Hematopoietic multipotent progenitor cell treated with erythropoietin and hydrocortisone succinate and interleukin-3 and kit ligand, for 8 days (in vitro differentiated cells): ENCODE results near the gene PHLPP1.
A peak's percentile ranks its signal among the peaks of the same experiment; 100 is the strongest.

ENCODE experiments used
- DNase-seq: peaks from one replicate; pipeline ENCODE4 v3.0.0-alpha.2; 2015

PHLPP1 gene

DNA sequence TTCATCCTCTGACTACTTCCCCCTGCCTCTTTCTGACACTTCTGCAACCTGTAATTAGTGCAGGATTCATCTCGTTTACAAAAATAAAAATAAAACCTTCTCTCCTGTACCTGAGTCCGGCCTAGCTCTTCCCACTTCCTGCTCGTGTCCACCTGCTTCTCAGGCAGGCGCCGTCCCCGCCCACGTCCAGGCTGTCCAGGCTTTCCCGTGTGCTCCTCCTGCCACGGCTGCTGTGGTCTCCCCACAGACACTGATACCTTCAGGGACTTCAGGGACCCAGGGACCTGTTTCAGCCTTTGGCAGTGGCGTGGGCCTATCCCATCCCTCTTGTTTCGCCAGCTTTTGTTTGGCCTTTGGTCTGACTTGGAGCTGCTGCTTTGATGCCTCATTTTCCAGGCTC, 272.5 kb downstream of the PHLPP1 start:
- DNase-seq: no peak

DNA sequence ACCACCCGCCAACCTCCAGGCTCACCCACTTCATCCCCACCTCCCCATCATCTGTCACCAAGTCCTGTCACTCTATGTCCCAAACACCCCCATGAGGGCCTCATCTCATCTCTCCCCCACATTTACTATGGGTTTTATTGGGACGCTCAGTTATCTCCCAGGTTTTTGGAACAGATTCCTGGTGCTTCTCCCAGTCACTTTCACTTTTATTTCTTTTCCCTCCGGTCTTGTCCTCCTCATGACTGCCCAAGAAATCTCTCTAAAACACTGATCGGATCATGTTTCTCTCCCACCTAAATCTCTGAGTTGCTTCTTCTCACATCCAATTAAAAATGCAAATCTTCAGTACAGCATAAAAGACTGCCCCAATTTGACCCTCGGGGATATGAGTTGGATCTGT, 273.1 kb downstream of the PHLPP1 start:
- no peak for DNase-seq

DNA sequence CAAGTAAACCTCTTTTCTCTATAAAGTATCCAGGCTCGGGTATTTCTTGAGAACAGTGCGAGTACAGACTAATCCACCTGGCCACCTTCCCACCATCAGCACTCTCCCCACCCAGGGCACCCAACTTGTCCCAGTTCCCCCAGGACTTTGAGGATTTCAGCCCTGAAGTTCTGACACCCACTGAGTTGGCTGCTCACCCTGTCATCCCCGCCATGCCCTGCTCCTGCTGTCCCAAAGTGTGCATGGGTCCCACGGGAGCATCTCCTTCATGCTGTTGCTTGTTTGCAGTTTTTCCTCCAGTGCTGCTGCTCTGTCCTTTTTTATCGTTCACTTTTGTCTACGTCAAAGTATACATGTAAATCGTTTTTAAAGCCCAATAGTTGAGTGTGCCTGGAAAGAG, 273.9 kb downstream of the PHLPP1 start:
- DNase-seq: no peak

DNA sequence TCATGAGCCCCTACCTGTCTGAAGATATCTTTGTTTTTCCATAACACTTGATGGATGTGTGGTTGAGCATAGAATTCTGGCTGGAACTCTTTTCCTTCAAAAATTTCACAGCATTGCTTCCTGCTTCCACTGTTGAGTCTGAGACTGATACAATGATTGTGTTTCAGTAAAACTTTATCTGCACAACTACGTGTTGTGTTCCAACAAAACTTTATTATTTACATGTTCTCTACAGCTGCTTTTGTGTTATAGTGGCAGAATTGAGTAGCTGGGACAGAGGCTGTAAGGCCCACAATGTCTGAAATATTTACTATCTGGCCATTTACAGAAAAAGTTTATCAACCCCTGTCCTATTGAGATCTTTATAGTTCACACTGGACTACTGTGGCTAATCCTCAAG, 275.3 kb downstream of the PHLPP1 start:
- no peak for DNase-seq

DNA sequence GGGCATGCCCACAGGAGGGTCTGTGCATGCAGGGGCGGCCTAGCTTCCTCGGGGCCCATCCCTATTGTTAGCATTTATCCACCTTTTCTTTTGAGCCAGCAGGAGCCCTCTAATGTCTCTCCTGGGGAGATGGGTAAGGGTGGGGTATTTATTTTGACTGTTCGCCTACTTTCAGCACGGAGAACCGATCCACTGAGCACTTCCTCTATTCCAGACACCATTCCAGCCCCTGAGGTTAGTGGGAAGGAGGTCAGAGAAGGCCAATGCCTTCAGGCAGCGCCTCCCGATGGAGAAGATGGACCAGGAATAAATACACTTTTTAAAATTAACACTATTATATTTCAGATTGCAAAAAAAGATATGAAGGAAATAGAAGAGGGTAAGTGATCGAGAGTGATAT, 276.0 kb downstream of the PHLPP1 start:
- no peak for DNase-seq

DNA sequence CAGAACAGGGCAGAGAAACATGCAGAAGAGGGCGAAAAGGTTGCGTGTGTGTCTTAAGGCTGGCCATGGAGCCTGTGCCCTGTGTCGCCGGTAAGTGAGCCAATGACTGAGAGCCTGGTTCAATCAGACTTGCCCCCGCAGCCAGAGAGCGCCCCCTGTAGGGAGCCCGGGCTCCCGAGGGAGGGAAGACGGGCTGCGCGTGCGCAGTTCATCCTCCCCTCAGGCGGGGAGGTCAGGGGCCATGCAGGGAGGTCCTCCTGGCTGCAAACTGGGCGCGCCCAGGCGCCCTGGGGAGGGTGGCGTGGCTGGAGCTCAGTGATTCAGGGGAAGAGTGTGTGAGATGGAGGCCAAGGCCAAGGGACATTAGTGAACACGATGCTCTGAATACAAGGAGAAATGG, 276.6 kb downstream of the PHLPP1 start:
- no peak for DNase-seq

DNA sequence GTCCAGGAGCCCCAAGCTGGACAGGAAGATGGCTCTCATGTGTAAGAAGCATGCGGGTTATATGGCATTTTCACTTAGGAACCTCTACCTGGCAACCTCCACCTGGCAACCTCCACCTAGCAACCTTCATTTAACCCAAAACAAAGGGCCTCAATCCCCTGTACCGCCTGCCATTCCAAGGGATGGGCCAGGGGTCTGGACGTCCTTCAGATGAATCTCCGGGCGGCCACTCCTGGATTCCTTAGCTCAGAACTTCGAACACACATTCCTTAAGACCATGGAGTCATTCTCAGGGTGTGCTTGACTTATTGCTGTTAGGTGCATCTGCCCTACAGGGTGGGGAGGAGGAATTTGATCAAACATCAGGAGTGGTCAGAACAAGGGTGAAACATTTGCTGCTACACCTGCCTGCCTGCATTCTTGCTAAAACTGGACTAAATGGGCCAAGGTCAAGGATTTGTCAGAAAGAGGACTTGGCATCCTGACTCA, 277.6 kb downstream of the PHLPP1 start:
- no peak for DNase-seq

DNA sequence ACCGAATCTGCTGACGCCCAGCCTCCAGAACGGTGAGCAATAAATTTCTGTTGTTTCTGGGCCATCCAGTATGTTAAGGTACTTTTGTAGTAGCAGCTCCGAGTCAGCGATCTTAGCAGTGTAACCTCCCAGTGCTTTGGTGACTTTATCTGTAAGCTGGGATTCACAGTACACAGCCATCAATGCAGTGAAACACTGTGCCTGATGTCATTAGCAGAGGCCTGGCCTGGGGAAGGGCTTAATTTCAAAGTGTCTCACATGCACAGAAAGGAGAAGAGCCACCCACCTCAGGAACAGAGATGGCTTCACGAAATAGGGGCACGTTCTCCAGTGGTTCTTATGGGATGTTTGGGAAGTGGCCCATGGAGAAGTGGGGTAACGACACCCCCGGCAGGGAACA, 281.2 kb downstream of the PHLPP1 start:
- no peak for DNase-seq

DNA sequence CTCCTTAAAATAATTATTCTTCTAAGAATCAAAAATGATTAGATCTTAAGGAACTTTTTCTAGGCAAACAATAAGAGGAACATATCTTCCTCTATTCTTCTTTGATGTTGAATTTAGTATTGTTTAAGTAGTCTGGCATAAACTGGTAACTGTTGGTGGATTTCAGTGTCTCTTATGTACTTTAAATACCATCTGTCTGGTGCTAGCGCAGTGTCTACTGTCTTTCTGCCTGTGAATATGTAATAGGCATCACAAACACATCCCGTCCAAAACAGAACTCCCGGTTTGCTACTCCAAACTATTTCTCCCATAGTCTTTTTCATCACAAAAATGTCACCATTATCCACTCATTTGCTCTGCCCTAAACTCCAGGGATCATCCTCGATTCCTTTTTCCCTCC, 281.7 kb downstream of the PHLPP1 start:
- no peak for DNase-seq

DNA sequence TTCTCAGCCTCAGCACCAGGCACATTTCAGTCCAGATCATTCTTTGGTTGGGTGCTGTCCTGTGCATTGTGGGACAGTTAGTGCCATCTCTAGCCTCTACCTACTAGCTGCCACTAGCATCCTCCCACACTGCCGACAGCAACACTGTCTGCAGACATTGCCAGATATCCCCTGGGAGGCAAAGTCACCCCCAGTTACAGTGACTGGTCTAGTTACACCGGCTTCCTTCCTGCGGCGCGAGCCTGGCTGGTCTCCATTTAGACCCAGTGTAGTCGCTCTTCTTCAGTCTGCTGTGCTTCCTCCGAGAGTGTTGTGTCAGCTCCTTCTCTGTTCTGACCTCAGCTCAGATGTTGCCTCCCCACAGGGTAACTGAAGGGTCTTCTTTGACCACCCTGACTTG, 283.1 kb downstream of the PHLPP1 start:
- no peak for DNase-seq

DNA sequence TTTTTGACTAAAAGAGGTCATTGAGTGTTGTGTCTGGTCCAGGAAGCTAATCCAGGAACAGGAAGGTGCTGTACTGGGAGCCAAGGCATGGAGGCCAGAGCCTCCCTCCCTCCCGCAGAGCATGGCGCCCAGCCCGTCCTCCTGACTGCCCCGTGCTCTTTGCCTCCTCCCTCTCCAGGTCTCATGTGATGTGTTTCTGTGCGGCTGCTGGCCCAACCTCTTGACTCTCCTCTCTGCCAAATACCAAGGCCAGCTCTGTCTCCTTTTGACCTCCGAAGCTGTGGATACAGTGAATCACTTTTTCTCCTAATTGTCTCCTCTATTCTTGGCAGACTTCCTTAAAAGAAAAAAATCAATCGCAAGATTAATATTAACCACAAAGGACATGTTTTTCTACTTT, 284.1 kb downstream of the PHLPP1 start:
- DNase-seq: no peak

DNA sequence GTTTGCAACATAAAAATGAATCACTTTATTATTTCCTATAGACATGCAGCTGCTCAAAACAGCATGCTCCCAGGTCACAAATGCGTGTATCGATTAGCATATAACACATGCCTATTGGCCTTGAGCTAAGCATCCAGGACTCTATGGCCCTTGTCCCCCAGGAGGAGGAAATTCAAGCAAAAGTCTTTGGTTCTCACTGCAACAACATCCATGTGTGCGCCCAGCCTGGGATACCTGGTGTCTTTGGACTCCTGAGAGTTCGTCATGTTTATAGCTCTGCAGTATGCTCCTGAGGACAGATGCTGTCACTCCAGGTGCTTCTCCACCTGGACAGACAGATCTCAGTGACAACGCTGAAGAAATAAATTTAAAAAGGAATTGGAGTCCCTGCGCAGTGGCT, 284.6 kb downstream of the PHLPP1 start:
- no peak for DNase-seq

DNA sequence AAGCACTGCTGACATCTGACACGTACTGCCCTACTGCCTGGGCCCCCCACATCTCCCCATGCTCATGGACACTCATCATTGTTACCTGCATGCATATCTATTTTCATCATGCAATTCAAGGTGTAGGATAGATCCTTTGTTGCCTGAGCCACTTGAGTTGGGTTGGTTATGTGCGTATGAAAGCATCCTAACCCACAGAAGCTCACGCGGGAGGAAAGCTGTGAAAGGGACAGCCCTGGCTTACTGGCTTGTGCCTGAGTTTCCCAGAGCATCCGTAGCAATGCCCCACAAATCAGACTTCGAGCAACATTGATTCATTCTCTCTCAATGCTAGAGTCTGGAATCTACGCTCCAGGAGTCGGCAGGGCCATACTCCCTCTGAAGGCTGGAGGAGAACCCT, 285.5 kb downstream of the PHLPP1 start:
- DNase-seq: no peak

DNA sequence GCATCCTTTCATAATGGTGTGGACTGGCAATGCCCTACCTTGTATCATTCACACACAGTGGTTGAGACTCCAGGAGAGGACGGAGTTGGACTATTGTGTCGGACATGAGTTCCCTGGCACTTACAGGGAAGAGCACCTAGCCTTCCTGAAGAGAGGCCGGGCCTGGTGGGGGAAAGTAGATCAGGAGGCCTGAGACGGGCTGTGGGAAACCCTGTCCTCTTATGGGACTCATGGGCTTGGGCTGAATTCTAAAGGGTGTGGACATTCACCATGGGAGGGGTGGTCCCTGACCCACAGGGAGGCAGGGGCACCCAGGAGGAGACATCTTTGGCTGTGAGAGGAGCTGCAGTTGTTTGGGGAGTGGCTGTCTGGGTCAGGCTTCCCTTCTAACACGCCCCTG, 286.5 kb downstream of the PHLPP1 start:
- DNase-seq: no peak

DNA sequence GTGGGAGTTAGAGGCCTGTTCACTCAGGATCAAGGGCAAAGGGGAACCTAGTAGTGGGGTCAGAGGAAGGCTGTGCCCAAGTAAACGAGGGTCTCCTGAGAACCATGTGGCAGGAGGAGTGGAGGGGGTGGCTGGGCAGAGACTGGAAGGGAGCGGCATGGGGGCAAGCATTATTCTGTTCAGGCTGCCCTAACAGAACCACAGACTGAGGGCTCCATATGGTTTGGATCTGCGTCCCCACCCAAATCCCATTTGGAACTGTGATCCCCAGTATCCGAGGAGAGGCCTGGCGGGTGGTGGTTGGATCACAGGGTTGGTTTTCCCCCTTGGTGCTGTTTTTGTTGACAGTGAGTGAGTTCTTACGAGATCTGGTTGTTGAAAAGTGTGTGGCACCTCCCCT, 287.0 kb downstream of the PHLPP1 start:
- no peak for DNase-seq

DNA sequence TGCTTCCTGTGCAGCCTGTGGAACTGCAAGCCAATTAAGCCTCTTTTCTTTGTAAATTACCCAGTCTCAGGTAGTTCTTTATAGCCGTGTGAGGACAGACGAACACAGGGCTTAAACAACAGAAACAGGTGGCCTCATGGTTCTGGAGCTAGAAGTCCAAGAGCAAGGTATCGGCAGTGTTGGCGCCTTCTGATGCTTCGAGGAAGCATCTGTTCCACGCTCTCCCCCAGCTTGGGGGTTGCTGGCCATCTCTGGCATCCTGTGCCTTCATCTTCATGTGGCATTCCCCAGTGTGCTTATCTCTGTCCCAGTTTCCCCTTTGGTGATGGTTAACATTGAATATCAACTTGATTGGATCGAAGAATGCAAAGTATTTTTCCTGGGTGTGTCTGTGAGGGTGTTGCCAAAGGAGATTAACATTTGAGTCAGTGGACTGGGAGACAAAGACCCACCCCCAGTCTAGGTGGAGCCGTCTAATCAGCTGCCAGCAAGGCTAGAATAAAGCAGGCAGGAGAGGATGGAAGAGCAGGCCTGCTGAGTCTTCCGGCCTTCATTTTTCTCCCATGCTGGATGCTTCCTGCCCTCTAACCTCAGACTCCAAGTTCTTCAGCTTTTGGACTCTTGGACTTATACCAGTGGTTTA, 287.6 kb downstream of the PHLPP1 start:
- DNase-seq: no peak

DNA sequence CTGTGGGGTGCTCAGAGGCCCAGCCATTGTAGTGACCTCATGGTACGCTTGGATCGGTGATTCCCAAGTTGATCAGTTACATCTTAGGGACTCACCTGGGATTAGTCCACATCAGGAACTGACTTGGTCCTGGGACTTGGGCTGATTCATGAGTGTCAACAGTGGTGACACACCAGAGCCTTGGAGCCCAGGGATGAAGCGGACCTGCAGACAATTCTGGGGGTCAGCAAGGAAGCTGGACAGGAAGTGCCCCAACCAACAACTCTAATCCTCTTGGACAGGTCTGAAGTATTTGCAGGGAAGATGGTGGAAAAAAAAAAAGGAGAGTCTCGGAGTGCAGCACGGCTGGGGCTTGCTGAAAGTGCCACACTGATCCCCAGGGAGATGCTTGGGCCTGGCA, 288.6 kb downstream of the PHLPP1 start:
- no peak for DNase-seq

DNA sequence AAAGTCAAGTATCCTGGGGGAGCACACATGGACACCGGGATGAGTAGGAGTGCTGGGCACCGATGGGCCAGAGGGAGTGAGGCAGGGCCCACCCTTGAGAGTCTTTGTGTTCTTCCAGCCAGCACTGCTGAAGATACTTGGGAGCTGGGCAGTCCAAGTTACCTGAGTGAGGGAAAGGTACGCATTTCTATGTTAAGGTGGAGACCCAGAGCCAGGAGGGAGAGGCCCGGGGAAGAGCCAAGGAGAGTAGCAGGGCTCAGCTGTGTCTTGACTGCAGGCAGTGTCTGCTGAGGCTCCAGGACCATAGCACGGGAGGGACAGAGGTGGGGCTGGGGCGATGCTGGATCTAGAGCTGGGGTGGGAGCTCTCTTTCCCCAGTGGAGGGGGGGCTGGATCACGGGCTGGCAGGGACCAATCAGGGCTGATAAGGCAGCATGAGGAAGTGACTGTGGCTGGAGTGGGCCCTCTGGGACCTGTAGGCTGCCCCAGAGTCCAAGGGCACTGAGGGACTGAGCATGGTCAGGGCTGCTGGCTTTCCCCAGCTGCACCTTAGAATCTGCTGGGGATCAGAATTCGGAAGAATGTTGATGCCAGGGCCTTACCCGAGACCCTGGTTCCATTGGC, 289.2 kb downstream of the PHLPP1 start:
- no peak for DNase-seq

DNA sequence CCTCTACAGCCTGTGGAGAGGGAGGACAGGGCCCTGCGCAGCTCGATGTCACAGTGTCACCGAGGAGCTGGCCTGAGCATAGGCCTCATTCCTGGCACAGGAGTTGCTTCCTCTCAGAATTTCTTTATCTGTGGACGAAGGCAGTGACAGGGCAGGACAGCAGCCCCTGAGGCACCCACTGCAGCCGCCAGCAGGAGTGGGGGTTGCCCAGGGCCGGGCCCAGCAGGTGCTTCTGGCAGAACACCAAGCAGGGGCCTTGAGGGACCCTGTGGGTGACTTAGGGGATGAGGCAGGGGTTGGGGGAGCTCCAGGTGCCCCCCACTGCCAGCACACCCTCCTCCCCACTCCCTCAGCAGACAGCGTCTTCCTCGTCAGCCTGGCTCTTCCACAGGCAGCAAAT, 290.0 kb downstream of the PHLPP1 start:
- no peak for DNase-seq

DNA sequence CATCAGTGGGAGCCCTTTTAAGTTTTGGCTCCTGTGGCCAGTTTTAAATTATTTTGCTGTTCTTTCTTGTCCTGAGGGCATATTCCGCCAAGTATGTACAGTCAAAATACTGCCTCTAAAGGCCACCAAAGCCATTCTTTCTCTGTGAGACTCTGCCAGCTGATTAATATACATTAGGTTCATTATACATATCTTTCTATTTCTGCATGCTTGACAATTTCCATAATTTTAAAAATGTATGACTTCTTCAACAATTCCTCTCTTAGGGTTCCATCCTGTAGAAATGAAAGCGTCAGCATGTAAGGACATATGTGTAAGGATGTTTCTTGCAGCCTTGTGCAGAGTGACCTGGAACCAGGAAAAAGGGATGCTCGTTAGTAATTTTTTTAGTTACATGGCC, 291.9 kb downstream of the PHLPP1 start:
- no peak for DNase-seq

DNA sequence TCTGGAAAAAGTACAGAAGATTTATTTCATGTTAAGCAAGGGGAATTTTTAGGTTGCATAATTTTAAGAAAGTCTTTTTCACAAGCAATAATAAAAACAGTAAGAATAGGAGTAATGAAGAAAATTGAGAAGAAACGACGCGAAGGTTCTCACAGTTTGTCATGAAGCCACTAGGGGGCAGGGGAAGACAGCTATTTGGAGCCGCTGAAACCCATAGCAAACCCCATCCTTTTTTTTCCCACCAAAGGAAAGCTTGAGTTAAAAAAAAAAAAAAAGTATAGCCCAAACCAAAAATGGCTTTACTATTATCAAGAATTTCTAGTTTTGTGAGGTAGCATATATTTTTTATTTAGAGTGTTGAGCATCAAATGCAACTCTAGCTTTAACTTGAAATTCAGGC, 300.9 kb downstream of the PHLPP1 start:
- DNase-seq: peak; percentile 79

DNA sequence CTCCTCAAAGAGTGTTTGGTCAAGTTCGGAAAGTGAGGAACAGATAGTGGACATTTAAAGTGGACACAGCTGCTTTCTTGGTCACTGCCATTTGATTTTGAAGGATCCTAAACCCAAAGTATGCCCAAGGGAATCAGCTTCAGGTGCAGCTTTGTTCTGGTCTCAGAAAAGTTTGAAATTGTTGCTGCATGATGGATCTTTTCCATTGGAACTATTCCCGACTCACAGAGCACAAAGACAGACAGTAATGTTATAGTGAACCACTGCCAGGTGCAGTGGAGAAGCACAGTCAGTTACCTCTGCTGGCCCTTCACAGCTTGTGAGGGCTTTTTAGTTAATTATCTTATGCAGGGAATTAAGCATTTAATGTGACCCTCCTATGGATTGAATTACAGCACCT, 301.7 kb downstream of the PHLPP1 start:
- DNase-seq: no peak

DNA sequence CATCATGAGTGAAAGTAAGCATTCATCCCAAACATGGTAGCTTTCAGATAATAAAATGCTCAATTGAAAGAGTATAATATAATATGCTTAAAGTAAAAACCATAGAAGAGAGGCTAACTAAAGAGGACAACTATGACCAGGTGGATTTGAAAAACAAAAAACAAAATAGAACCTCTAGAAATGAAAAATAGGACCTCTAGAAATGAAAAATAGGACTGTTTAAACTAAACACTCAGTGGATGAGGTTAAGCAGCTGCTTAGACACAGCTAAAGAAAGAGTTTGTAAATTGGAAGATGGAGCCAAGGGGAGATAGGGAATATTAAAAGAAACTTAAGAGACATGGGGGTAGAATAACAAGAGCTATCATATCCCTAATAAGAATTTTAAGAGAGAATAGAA, 302.6 kb downstream of the PHLPP1 start:
- DNase-seq: no peak

DNA sequence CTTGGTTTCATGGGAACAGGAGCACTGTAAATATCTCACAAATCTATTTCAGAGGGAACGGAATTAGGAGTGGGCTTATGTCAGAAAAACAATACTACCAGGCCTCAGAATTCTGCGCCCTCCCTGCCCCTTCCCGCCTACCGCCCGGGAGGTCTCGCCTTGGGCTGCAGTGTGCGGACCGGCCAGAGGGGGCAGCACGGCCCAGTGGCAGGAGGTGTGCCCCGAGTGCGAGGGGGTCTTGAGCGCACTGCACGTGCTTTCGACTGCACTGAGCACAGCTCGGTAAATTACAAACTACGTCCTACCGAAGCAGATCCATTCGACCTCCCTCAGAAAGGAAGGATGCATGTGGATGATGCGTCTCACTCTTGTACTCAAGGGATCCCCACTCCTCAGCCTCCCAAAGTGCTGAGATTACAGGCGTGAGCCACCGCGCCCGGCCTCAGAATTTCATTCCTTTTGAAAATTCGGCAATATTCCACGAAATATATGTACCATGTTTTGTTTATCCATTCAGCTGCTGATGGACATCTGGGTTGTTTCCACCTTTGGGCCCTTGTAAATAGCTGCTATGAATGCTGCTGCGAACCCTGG, 307.2 kb downstream of the PHLPP1 start:
- DNase-seq: no peak
